Stimulated activated naive B cell treated with anti-CD40 and anti-IgM and Interleukin-4, amounts not matched to agents 10 μg/mL and 1 μg/mL and 100 μg/mL, for 72 hours (primary cell): ENCODE data around the gene TFF1.

ENCODE experiments used
- ATAC-seq, 2 donors: fragments of 150-1000 bp; cut with Tn5 transposase; replicated peaks; 2 replicates each; pipeline ENCODE4 v1.10.0; 2021; ENCODE audit warnings: moderate library complexity in 1 of 2
- DNase-seq: peaks from one replicate; pipeline ENCODE4 v3.0.0; 2021
- H3K27ac Mint-ChIP-seq: one replicate; pipeline ENCODE4 v1.8.0; 2022; ENCODE audit warnings: mild to moderate bottlenecking, mixed read lengths
- H3K27me3 Mint-ChIP-seq, 2 donors: one replicate each; pipeline ENCODE4 v1.8.0; 2022; ENCODE audit warnings: mixed read lengths in 2 of 2
- H3K36me3 Mint-ChIP-seq, 2 donors: one replicate each; pipeline ENCODE4 v1.8.0; 2022; ENCODE audit warnings: mixed read lengths in 2 of 2, mild to moderate bottlenecking in 1 of 2
- H3K4me1 Mint-ChIP-seq, 2 donors: one replicate each; pipeline ENCODE4 v1.8.0; 2022; ENCODE audit warnings: mixed read lengths in 2 of 2, mild to moderate bottlenecking in 1 of 2
- H3K4me3 Mint-ChIP-seq, 2 donors: one replicate each; pipeline ENCODE4 v1.8.0; 2022; ENCODE audit warnings: mild to moderate bottlenecking in 2 of 2, mixed read lengths in 2 of 2, moderate library complexity in 1 of 2
- H3K9me3 Mint-ChIP-seq, 2 donors: one replicate each; pipeline ENCODE4 v1.8.0; 2022; ENCODE audit warnings: mixed read lengths in 2 of 2, mild to moderate bottlenecking in 1 of 2

TFF1 gene

GRCh38 chr21:42383331-42383730 is 17.0 kb upstream of the TFF1 start:
- ATAC-seq (no peak), DNase-seq (no peak)
- Mint-ChIP-seq H3K4me3 (no peak overlapping the region), H3K4me1 (peaks cover 30 to 33% of the 10 kb centered on the region in 2 donors), H3K9me3 (peaks cover 14 to 17% of the 10 kb centered on the region in 2 donors), H3K36me3 (peaks cover 11% of the 10 kb centered on the region in 2 donors), H3K27me3 (peaks cover 9 to 10% of the 10 kb centered on the region in 2 donors), H3K27ac (no peak overlapping the region)

GRCh38 chr21:42382915-42383314 is 16.6 kb upstream of the TFF1 start:
- Mint-ChIP-seq H3K27ac (no peak overlapping the region), H3K4me3 (no peak overlapping the region), H3K4me1 (peaks cover 30 to 32% of the 10 kb centered on the region in 2 donors), H3K9me3 (peaks cover 14 to 17% of the 10 kb centered on the region in 2 donors), H3K36me3 (peaks cover 11% of the 10 kb centered on the region in 2 donors), H3K27me3 (peaks cover 6 to 9% of the 10 kb centered on the region in 2 donors)
- ATAC-seq (no peak), DNase-seq (no peak)

GRCh38 chr21:42381347-42381984 is 15.1 kb upstream of the TFF1 start:
- H3K36me3 Mint-ChIP-seq = peaks cover 11 to 14% of the 10 kb centered on the region in 2 donors
- H3K4me3 Mint-ChIP-seq = no peak overlapping the region
- DNase-seq (no peak), ATAC-seq (peak; percentile 37 to 44)
- H3K27me3 Mint-ChIP-seq = peaks cover 10 to 13% of the 10 kb centered on the region in 2 donors
- peaks cover 14 to 17% of the 10 kb centered on the region in 2 donors for H3K9me3 Mint-ChIP-seq
- peaks cover 21% of the 10 kb centered on the region in 2 donors for H3K4me1 Mint-ChIP-seq
- no peak overlapping the region for H3K27ac Mint-ChIP-seq

GRCh38 chr21:42379426-42380215 is 13.3 kb upstream of the TFF1 start:
- Mint-ChIP-seq H3K4me1 (peaks cover 13 to 20% of the 10 kb centered on the region in 2 donors), H3K27ac (no peak overlapping the region), H3K4me3 (no peak overlapping the region), H3K27me3 (peaks cover 19 to 27% of the 10 kb centered on the region in 2 donors), H3K36me3 (peaks cover 9 to 14% of the 10 kb centered on the region in 2 donors), H3K9me3 (peaks cover 10 to 14% of the 10 kb centered on the region in 2 donors)
- DNase-seq = no peak
- peak; percentile 73 to 84 for ATAC-seq

- Mint-ChIP-seq H3K36me3 (peaks cover 9 to 14% of the 10 kb centered on the region in 2 donors), H3K27me3 (peaks cover 19 to 33% of the 10 kb centered on the region in 2 donors), H3K4me3 (no peak overlapping the region), H3K27ac (no peak overlapping the region), H3K4me1 (peaks cover 5 to 12% of the 10 kb centered on the region in 2 donors), H3K9me3 (peaks cover 10 to 14% of the 10 kb centered on the region in 2 donors)
- ATAC-seq = no peak
- DNase-seq = no peak
Measured at GRCh38 chr21:42378418-42378817, 12.1 kb upstream of the TFF1 start.

GRCh38 chr21:42377951-42378340 is 11.6 kb upstream of the TFF1 start:
- peaks cover 5 to 12% of the 10 kb centered on the region in 2 donors for H3K4me1 Mint-ChIP-seq
- peaks cover 10 to 14% of the 10 kb centered on the region in 2 donors for H3K9me3 Mint-ChIP-seq
- ATAC-seq (no peak), DNase-seq (no peak)
- no peak overlapping the region for H3K4me3 Mint-ChIP-seq
- peaks cover 9 to 14% of the 10 kb centered on the region in 2 donors for H3K36me3 Mint-ChIP-seq
- H3K27ac Mint-ChIP-seq = no peak overlapping the region
- H3K27me3 Mint-ChIP-seq = peaks cover 19 to 33% of the 10 kb centered on the region in 2 donors

- DNase-seq (no peak), ATAC-seq (no peak)
- Mint-ChIP-seq H3K27ac (peak overlapping the region; percentile 28), H3K9me3 (peaks cover 9 to 10% of the 10 kb centered on the region in 2 donors), H3K4me1 (peaks cover 5 to 12% of the 10 kb centered on the region in 2 donors), H3K36me3 (peaks cover 9 to 10% of the 10 kb centered on the region in 2 donors), H3K27me3 (peaks cover 19 to 33% of the 10 kb centered on the region in 2 donors), H3K4me3 (no peak overlapping the region)
Measured at GRCh38 chr21:42377211-42377950, 11.0 kb upstream of the TFF1 start.

GRCh38 chr21:42376338-42376982 is 10.1 kb upstream of the TFF1 start:
- Mint-ChIP-seq H3K9me3 (peaks cover 1% of the 10 kb centered on the region in 2 donors), H3K27ac (no peak overlapping the region), H3K27me3 (peaks cover 26 to 37% of the 10 kb centered on the region in 2 donors), H3K4me1 (peaks cover 4 to 12% of the 10 kb centered on the region in 2 donors), H3K4me3 (no peak overlapping the region), H3K36me3 (peaks cover 1 to 4% of the 10 kb centered on the region in 2 donors)
- no peak for DNase-seq
- ATAC-seq = no peak

GRCh38 chr21:42375966-42376337 is 9.6 kb upstream of the TFF1 start:
- Mint-ChIP-seq H3K4me3 (no peak overlapping the region), H3K9me3 (no peaks in the 10 kb centered on the region), H3K27ac (no peak overlapping the region), H3K36me3 (peaks cover 0 to 3% of the 10 kb centered on the region in 2 donors), H3K4me1 (peaks cover 6 to 12% of the 10 kb centered on the region in 2 donors), H3K27me3 (peaks cover 31 to 42% of the 10 kb centered on the region in 2 donors)
- DNase-seq (no peak), ATAC-seq (no peak)

GRCh38 chr21:42375506-42375905 is 9.2 kb upstream of the TFF1 start:
- Mint-ChIP-seq H3K4me1 (peaks cover 6 to 12% of the 10 kb centered on the region in 2 donors), H3K4me3 (no peak overlapping the region), H3K27ac (peak overlapping the region; percentile 49), H3K9me3 (no peaks in the 10 kb centered on the region), H3K36me3 (peaks cover 0 to 3% of the 10 kb centered on the region in 2 donors), H3K27me3 (peaks cover 36 to 46% of the 10 kb centered on the region in 2 donors)
- ATAC-seq = no peak
- no peak for DNase-seq

- no peak for ATAC-seq
- Mint-ChIP-seq H3K27ac (peak overlapping the region; percentile 49), H3K4me3 (no peak overlapping the region), H3K36me3 (peaks cover 0 to 3% of the 10 kb centered on the region in 2 donors), H3K4me1 (peaks cover 6 to 12% of the 10 kb centered on the region in 2 donors), H3K27me3 (peaks cover 36 to 50% of the 10 kb centered on the region in 2 donors), H3K9me3 (no peaks in the 10 kb centered on the region)
- DNase-seq = no peak
Measured at GRCh38 chr21:42374864-42375499, 8.6 kb upstream of the TFF1 start.

- Mint-ChIP-seq H3K27ac (no peak overlapping the region), H3K4me1 (peaks cover 4 to 8% of the 10 kb centered on the region in 2 donors), H3K36me3 (peaks cover 0 to 3% of the 10 kb centered on the region in 2 donors), H3K4me3 (no peak overlapping the region), H3K9me3 (no peaks in the 10 kb centered on the region), H3K27me3 (peaks cover 36 to 50% of the 10 kb centered on the region in 2 donors)
- DNase-seq (no peak), ATAC-seq (no peak)
Measured at GRCh38 chr21:42374457-42374856, 8.1 kb upstream of the TFF1 start.

- ATAC-seq (no peak), DNase-seq (no peak)
- Mint-ChIP-seq H3K9me3 (no peaks in the 10 kb centered on the region), H3K4me3 (no peak overlapping the region), H3K27ac (no peak overlapping the region), H3K4me1 (peaks cover 3 to 5% of the 10 kb centered on the region in 2 donors), H3K36me3 (peaks cover 0 to 3% of the 10 kb centered on the region in 2 donors), H3K27me3 (peaks cover 36 to 50% of the 10 kb centered on the region in 2 donors)
Measured at GRCh38 chr21:42373908-42374455, 7.6 kb upstream of the TFF1 start.
